Kidney epithelial cell (primary cell): ENCODE measurements around the gene CDKN2B. TPM values are rescaled to one million over a fixed set of nuclear protein-coding genes. Genes with fewer than 3 reads are reported as not detected.

Experiments
- DNase-seq: peaks from one replicate; pipeline ENCODE4 v3.0.0-alpha.2; 2010; ENCODE audit warnings: low read depth
- H3K27me3 ChIP-seq: 2 replicates; pipeline ENCODE4 v1.6.0; 2011; ENCODE audit warnings: low read length; ENCODE audit not compliant: control insufficient read depth, insufficient read depth
- H3K36me3 ChIP-seq: 2 replicates; pipeline ENCODE4 v1.5.1; 2011; ENCODE audit warnings: low read length; ENCODE audit not compliant: control insufficient read depth, insufficient read depth
- H3K4me3 ChIP-seq: 2 replicates; pipeline ENCODE4 v1.5.1; 2011; ENCODE audit warnings: low read depth, mild to moderate bottlenecking, control low read depth, low read length
- CTCF ChIP-seq: IDR thresholded peaks from 2 replicates; pipeline ENCODE4 v1.5.1; 2011; ENCODE audit warnings: mild to moderate bottlenecking, moderate library complexity, low read length, control low read depth, inconsistent platforms; ENCODE audit not compliant: insufficient read depth, poor library complexity, severe bottlenecking
- total RNA-seq: library from RNA; depleted of rRNA; stranded (reverse); fragments of >200 nt; gene quantifications from 2 replicates; pipeline ENCODE4 v1.2.3, GENCODE V29; 2015

CDKN2B gene
- total RNA-seq, 1 donor from 2014 or later, result 16.7 TPM

DNA sequence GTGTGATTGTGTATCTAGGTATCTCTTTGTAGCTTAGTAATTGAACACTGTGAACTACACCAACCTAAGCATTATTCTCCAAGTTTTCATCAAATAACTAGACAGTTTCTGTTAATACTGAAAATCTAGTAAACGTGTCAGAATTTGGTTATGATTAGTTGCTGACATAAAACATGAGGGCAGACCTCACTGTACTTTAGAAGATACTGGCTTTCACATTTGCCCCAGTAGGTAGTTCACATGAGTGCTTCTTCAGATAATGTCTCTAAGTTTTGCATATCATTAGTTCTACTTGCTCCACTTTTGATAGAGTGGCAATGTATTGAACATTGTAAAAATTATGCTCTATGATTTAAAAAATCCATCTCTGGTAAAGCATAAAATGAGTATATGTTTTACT lies 7.1 kb downstream of the CDKN2B start:
- DNase-seq, result no peak
- no peak overlapping the region for H3K4me3 ChIP-seq
- no peaks in the 10 kb centered on the region for H3K36me3 ChIP-seq
- H3K27me3 ChIP-seq, result no peaks in the 10 kb centered on the region
- no peak for TF ChIP-seq CTCF

GRCh38 chr9:21998026-21998425 lies 11.1 kb downstream of the CDKN2B start:
- Histone ChIP-seq H3K36me3 (no peaks in the 10 kb centered on the region), H3K4me3 (no peak overlapping the region), H3K27me3 (no peaks in the 10 kb centered on the region)
- no peak for DNase-seq
- TF ChIP-seq CTCF, result no peak

DNA sequence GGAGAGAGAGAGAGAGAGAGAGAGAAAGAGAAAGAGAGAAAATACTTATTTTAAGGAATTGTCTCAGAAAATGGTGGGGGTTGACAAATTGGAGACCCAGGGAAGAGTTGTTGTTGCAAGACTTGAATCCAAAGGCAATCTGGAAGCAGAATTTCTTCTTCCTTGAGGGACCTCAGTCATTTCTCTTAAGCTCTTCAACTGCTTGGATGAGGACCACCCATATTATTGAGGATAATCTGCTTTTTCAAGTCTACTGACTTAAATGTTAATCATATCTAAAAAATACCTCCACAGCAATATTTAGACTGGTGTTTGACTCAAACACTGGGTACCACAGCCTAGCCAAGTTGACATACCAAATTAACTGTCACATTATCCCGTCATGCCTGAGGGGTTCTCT lies 11.6 kb downstream of the CDKN2B start:
- TF ChIP-seq CTCF, result no peak
- no peak for DNase-seq
- no peaks in the 10 kb centered on the region for H3K27me3 ChIP-seq
- no peaks in the 10 kb centered on the region for H3K36me3 ChIP-seq
- no peak overlapping the region for H3K4me3 ChIP-seq

DNA sequence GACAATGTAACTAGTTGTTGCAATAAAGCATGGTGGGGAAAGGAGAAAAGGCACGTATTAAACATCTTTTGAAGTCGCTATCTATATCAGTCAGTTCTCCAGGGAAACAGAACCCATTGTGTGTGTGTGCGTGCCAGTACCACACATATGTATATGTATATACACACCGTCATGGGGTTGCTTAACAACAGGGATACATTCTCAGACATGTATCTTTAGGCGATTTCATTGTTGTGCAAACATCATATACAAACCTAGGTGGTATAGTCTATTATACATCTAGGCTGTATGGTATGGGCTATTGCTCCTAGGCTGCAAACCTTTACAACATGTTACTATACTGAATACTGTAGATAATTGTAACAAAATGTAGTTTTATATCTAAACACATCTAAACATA lies 12.2 kb downstream of the CDKN2B start:
- no peak for DNase-seq
- Histone ChIP-seq H3K36me3 (no peaks in the 10 kb centered on the region), H3K4me3 (no peak overlapping the region), H3K27me3 (no peaks in the 10 kb centered on the region)
- TF ChIP-seq CTCF, result no peak

- H3K36me3 ChIP-seq, result no peaks in the 10 kb centered on the region
- no peak for DNase-seq
- H3K27me3 ChIP-seq, result no peaks in the 10 kb centered on the region
- no peak overlapping the region for H3K4me3 ChIP-seq
- no peak for TF ChIP-seq CTCF
These were observed 12.7 kb downstream of the CDKN2B start for GRCh38 chr9:21996438-21996837.

GRCh38 chr9:21995666-21996398 lies 13.3 kb downstream of the CDKN2B start:
- no peak for DNase-seq
- H3K36me3 ChIP-seq, result no peaks in the 10 kb centered on the region
- peak overlapping the region; percentile 57 for H3K4me3 ChIP-seq
- no peaks in the 10 kb centered on the region for H3K27me3 ChIP-seq
- peak; percentile 16 for TF ChIP-seq CTCF
